Cardiac muscle cell (in vitro differentiated cells and primary cell): ENCODE data around the gene IRX3. TPM values are rescaled to one million over a fixed set of nuclear protein-coding genes. Genes with fewer than 3 reads are reported as not detected.

ENCODE experiments used
- DNase-seq, 2 donors: peaks; one replicate each; pipeline versions ENCODE4 v3.0.0 to v3.0.0-alpha.2; 2010 to 2017; ENCODE audit warnings: low read depth in 1 of 2, low spot score in 1 of 2
- H3K27ac ChIP-seq: fragments of 200-600 bp; sonication (generic); 2 replicates; pipeline ENCODE4 v1.5.1; 2016
- H3K27me3 ChIP-seq: fragments of 200-600 bp; sonication (generic); 2 replicates; pipeline ENCODE4 v1.6.0; 2016; ENCODE audit warnings: control low read depth
- H3K36me3 ChIP-seq: fragments of 200-600 bp; sonication (generic); 2 replicates; pipeline ENCODE4 v1.5.1; 2016; ENCODE audit warnings: control low read depth
- H3K4me1 ChIP-seq: fragments of 200-600 bp; sonication (generic); 2 replicates; pipeline ENCODE4 v1.8.1; 2017; ENCODE audit warnings: low read depth, mild to moderate bottlenecking, mixed run types
- H3K4me3 ChIP-seq: fragments of 200-600 bp; sonication (generic); 2 replicates; pipeline ENCODE4 v1.5.1; 2016; ENCODE audit warnings: mild to moderate bottlenecking
- H3K9me3 ChIP-seq: fragments of 200-600 bp; sonication (generic); 2 replicates; pipeline ENCODE4 v1.5.1; 2017; ENCODE audit warnings: low read depth, mild to moderate bottlenecking, control low read depth
- polyA plus RNA-seq: library from polyadenylated mRNA; unstranded; fragments of >200 nt; fragmentation: Nextera tagmentation; extraction: Ambion mirVana; gene quantifications from 2 replicates; pipeline ENCODE4 v1.2.1, GENCODE V29; 2016
- total RNA-seq: library from RNA; depleted of rRNA; stranded (reverse); fragments of >200 nt; gene quantifications from 2 replicates; pipeline ENCODE4 v1.2.3, GENCODE V29; 2016
- TF ChIP-seq, protein P1 (sequence below): IDR thresholded peaks from 2 replicates; pipeline ENCODE4 v1.5.1; 2012; ENCODE audit warnings: low read depth, mild to moderate bottlenecking, low read length

Gene IRX3
- total and polyA plus RNA-seq, 2 experiments from 2014 or later, result 190 to 209 TPM

DNA sequence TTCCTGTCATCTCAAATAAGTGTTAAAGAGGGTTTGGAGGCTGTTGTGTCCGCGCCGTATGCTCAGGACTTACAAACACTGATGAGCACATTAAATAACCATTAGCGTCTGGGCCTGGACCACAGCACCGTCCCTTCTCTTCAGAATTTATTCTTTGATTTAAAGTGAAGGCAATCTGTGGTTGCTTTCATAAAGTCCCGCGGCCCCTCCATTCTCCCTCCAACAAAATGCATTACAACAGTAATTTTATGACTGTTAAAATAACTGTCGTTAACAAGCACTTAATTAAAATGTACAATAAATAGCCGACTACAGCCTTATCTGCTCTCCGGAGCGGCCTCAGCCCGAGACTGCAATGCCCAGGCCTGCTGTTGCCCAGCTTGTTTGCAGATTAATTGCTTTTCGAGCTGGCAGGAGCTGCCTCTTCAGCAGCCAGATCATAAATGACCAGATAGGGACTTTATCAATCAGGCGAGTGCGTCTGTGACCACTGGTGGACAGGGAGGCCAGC lies 30.6 kb upstream of the IRX3 start:
- Histone ChIP-seq H3K4me3 (no peak overlapping the region), H3K27me3 (no peaks in the 10 kb centered on the region), H3K4me1 (no peaks in the 10 kb centered on the region), H3K27ac (no peak overlapping the region), H3K9me3 (no peaks in the 10 kb centered on the region), H3K36me3 (no peaks in the 10 kb centered on the region)
- no peak for DNase-seq
- TF ChIP-seq, protein P1, sequence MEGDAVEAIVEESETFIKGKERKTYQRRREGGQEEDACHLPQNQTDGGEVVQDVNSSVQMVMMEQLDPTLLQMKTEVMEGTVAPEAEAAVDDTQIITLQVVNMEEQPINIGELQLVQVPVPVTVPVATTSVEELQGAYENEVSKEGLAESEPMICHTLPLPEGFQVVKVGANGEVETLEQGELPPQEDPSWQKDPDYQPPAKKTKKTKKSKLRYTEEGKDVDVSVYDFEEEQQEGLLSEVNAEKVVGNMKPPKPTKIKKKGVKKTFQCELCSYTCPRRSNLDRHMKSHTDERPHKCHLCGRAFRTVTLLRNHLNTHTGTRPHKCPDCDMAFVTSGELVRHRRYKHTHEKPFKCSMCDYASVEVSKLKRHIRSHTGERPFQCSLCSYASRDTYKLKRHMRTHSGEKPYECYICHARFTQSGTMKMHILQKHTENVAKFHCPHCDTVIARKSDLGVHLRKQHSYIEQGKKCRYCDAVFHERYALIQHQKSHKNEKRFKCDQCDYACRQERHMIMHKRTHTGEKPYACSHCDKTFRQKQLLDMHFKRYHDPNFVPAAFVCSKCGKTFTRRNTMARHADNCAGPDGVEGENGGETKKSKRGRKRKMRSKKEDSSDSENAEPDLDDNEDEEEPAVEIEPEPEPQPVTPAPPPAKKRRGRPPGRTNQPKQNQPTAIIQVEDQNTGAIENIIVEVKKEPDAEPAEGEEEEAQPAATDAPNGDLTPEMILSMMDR, result no peak

GRCh38 chr16:54316095-54316889 lies 29.7 kb upstream of the IRX3 start:
- no peak for DNase-seq
- Histone ChIP-seq H3K27me3 (no peaks in the 10 kb centered on the region), H3K36me3 (no peaks in the 10 kb centered on the region), H3K4me1 (no peaks in the 10 kb centered on the region), H3K4me3 (no peak overlapping the region), H3K27ac (no peak overlapping the region), H3K9me3 (no peaks in the 10 kb centered on the region)
- TF ChIP-seq, protein P1, result no peak

DNA sequence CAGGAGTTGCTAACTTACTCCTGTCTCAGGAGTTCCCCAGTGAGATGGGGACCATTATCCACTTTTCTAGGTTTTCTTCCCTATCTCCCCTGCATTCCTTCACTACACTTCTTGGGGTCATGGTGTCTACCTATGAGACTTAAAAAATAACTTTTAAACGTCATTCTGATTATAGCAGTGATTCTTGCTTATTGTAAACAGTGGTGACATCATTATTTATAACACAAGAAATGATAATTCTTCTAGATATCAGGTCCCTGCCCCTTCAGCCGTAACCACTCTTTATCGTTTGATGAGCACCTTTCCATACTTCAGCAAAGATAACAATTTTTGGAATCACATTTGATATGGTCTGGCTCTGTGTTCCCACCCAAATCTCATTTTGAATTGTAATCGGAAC lies 27.2 kb upstream of the IRX3 start:
- TF ChIP-seq, protein P1, result no peak
- H3K4me3 ChIP-seq, result no peak overlapping the region
- no peak overlapping the region for H3K27ac ChIP-seq
- DNase-seq, result no peak
- no peaks in the 10 kb centered on the region for H3K9me3 ChIP-seq
- H3K4me1 ChIP-seq, result no peaks in the 10 kb centered on the region
- H3K27me3 ChIP-seq, result no peaks in the 10 kb centered on the region
- H3K36me3 ChIP-seq, result no peaks in the 10 kb centered on the region

DNA sequence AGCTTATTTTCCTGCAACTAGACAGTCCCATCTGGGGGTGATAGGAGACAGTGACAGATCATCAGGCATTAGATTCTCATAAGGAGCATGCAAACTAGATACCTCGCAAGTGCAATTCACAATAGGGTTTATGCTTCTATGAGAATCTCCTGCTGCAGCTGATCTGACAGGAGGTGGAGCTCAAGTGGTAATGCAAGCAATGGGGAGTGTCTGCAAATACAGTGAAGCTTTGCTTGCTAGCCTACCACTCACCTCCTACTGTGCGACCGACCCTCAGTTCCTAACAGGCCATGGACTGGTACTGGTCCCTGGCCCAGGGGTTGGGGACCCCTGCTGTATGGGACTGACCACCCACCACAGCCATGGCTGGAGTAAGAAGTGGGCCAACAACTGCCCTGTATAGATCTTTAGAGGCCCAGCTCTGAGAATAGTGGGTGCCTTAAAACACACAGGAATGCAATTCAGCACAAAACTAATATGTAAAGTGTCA lies 26.0 kb upstream of the IRX3 start:
- Histone ChIP-seq H3K36me3 (no peaks in the 10 kb centered on the region), H3K9me3 (no peaks in the 10 kb centered on the region), H3K4me3 (no peak overlapping the region), H3K27me3 (no peaks in the 10 kb centered on the region), H3K27ac (no peak overlapping the region), H3K4me1 (no peaks in the 10 kb centered on the region)
- TF ChIP-seq, protein P1, result no peak
- DNase-seq, result no peak

DNA sequence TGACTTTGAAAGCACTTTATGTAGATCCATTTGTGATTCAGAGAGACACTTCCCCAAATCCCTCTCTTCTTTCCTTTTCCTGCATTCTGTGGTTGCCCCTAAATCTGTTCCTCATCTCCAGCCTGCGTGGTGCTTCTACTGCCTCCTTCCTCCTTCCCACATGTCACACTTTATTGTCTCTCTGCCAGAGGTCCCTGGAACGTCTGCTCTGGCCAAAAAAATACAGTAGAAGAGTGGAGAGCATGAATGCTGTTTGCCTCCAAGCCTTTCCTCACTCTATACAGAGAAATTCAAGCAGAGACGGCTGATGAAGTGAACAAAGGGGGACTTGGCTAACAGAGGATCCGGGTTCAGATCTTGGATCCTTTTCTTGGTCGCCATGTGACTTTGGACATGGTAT lies 22.8 kb upstream of the IRX3 start:
- Histone ChIP-seq H3K4me1 (no peaks in the 10 kb centered on the region), H3K27ac (no peak overlapping the region), H3K9me3 (no peaks in the 10 kb centered on the region), H3K36me3 (no peaks in the 10 kb centered on the region), H3K27me3 (no peaks in the 10 kb centered on the region), H3K4me3 (no peak overlapping the region)
- TF ChIP-seq, protein P1, result no peak
- DNase-seq, result no peak
